IPS-18a (cell line): ENCODE measurements around the gene ACACB.

ENCODE experiments used
- H3K27ac ChIP-seq: one replicate; pipeline ENCODE4 v1.5.1; 2013; ENCODE audit warnings: low read length
- H3K27me3 ChIP-seq: one replicate; pipeline ENCODE4 v1.6.1; 2013; ENCODE audit warnings: mild to moderate bottlenecking, low read length; ENCODE audit not compliant: control insufficient read depth, insufficient read depth
- H3K36me3 ChIP-seq: one replicate; pipeline ENCODE4 v1.6.1; 2013; ENCODE audit warnings: low read depth, low read length; ENCODE audit not compliant: control insufficient read depth
- H3K4me1 ChIP-seq: one replicate; pipeline ENCODE4 v1.6.1; 2013; ENCODE audit warnings: low read depth, low read length; ENCODE audit not compliant: control insufficient read depth
- H3K4me3 ChIP-seq: one replicate; pipeline ENCODE4 v1.5.1; 2013; ENCODE audit warnings: low read length
- H3K9ac ChIP-seq: one replicate; pipeline ENCODE4 v1.6.1; 2013; ENCODE audit warnings: mild to moderate bottlenecking, low read length, moderate library complexity
- H3K9me3 ChIP-seq: one replicate; pipeline ENCODE4 v1.6.1; 2013; ENCODE audit warnings: low read depth, low read length; ENCODE audit not compliant: control insufficient read depth

The ACACB gene

DNA sequence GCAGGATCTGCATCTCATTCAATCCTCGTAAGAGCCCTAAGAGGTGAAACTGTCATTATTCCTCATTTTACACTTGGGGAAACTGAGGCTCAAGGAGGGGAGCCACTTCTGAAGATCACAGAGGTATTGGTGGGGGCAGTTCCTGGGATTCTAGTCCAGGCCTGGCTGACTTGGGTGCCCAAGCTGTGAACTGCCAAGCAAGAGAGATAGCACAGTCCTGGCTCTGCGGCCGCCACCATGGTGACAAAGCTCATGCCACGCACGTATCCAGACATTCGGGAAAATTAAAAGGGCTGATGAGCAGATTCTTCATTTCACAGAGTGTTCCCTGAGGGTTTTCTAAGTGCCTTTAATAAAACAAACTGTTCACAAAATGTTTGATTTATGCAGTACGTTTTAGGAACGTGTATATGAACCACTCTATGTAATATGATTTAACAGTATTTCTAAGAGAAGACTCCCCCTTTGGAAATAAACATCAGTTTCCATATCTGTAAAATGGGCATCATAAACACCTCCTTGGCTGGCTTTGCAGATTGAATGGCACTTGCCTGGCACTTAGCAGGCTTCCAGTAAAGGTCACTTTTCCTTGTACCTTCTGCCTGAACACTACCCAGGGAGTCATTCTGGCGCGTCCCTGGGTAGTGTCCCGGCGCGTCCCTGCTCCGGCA, 84.6 kb downstream of the ACACB start:
- H3K36me3 ChIP-seq = peaks cover 11% of the 10 kb centered on the region
- H3K9ac ChIP-seq = no peak overlapping the region
- no peaks in the 10 kb centered on the region for H3K4me1 ChIP-seq

DNA sequence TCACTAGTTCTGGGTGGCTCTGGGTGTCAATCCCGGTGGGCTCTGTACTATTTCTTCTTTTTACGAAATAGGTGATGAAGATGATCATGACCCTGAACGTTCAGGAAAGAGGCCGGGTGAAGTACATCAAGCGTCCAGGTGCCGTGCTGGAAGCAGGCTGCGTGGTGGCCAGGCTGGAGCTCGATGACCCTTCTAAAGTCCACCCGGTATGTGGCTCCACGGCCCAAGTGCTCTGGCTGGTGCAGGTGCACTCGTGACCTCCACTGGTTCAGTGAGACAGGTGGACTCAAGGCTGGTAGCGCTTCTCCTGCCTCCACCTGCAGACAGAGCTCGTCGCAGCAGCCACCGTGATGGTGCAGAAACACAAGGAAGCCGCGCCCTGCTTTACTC, 85.1 kb downstream of the ACACB start:
- H3K27me3 ChIP-seq = no peaks in the 10 kb centered on the region
- no peak overlapping the region for H3K4me3 ChIP-seq
- no peak overlapping the region for H3K9ac ChIP-seq
- peaks cover 12% of the 10 kb centered on the region for H3K36me3 ChIP-seq
- no peaks in the 10 kb centered on the region for H3K4me1 ChIP-seq
- no peak overlapping the region for H3K27ac ChIP-seq
- H3K9me3 ChIP-seq = no peaks in the 10 kb centered on the region

More for the DNA sequence above, 84.6 kb downstream of the ACACB start:
- no peak overlapping the region for H3K27ac ChIP-seq
- no peaks in the 10 kb centered on the region for H3K9me3 ChIP-seq
- H3K4me3 ChIP-seq = no peak overlapping the region
- no peaks in the 10 kb centered on the region for H3K27me3 ChIP-seq

DNA sequence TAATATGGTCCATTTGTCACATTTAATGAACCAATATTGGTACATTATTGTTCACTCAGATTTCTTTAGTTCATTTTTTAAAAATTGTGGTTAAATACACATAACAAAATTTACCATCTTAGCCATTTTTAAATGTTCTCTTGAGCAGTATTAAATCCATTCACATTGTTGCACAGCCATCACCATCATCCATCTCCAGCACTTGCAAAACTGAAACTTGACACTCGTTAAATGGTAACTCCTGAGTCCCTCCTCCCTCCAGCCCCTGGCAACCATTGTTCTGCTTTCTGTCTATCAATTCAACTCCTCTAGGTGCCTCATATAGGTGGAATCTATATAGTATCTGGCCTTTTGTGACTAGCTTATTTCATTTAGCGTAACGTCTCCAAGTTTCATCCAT, 86.4 kb downstream of the ACACB start:
- H3K4me1 ChIP-seq = no peaks in the 10 kb centered on the region
- H3K27ac ChIP-seq = no peak overlapping the region
- H3K9me3 ChIP-seq = no peaks in the 10 kb centered on the region
- no peaks in the 10 kb centered on the region for H3K27me3 ChIP-seq
- no peak overlapping the region for H3K9ac ChIP-seq
- H3K36me3 ChIP-seq = peaks cover 12% of the 10 kb centered on the region
- no peak overlapping the region for H3K4me3 ChIP-seq

DNA sequence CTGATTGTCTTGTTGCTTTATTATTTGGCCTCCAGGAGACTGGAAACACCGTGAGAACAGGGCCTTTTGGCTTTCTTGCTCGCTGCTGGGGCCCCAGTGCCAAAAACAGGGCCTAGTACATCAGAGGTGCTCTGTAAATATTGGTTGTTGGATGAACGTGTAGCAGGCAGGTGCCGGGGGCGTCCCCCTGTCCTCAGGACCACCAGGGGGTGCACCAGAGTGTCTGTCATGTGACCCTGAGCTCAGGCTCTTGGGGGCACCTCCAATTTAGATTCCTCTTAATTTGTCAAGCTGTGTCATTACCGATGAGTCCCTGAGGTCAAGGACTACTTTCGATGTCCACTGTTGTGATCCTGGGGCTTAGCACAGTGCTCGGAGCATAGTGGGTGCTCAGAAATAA, 87.1 kb downstream of the ACACB start:
- Histone ChIP-seq H3K4me3 (no peak overlapping the region), H3K9ac (no peak overlapping the region), H3K36me3 (peaks cover 12% of the 10 kb centered on the region), H3K9me3 (no peaks in the 10 kb centered on the region), H3K27me3 (no peaks in the 10 kb centered on the region), H3K27ac (no peak overlapping the region), H3K4me1 (no peaks in the 10 kb centered on the region)

DNA sequence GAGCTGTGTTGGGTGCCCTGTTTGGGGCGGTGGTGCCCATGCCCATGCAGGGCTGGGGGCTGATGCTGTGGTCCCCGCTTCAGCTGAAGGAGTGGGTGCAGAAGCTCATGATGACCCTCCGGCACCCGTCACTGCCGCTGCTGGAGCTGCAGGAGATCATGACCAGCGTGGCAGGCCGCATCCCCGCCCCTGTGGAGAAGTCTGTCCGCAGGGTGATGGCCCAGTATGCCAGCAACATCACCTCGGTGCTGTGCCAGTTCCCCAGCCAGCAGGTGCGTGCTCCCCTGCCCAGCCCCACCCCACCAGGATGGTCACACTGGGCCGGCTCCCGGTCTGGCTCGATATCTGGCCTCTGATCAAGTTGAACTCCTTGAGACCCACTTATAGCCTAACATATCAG, 92.7 kb downstream of the ACACB start:
- H3K4me1 ChIP-seq = no peaks in the 10 kb centered on the region
- H3K4me3 ChIP-seq = no peak overlapping the region
- no peak overlapping the region for H3K27ac ChIP-seq
- H3K9ac ChIP-seq = no peak overlapping the region
- H3K36me3 ChIP-seq = peaks cover 8% of the 10 kb centered on the region
- H3K27me3 ChIP-seq = no peaks in the 10 kb centered on the region
- H3K9me3 ChIP-seq = no peaks in the 10 kb centered on the region

DNA sequence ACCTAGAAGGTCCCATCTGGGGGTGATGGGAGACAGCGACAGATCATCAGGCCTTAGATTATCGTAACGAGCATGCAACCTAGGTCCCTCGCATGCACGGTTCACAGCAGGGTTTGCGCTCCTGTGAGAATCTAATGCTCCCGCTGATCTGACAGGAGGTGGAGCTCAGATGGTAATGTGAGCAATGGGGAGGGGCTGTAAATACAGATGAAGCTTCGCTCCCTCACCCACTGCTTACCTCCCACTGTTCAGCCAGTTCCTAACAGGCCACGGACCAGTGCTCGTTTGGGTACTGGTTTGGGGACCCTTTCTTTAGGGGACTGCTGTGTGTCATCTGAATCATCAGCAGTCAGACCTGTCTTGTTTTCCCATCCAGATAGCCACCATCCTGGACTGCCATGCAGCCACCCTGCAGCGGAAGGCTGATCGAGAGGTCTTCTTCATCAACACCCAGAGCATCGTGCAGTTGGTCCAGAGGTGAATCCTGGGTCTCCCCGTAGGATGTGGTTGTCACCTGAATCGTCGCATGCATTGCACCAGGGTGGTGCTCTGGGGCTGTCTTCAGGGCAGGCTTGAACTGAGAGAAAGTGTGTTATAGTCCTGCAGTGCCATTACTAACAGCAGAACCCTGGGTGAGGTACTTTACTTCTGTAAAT, 96.2 kb downstream of the ACACB start:
- peaks cover 3% of the 10 kb centered on the region for H3K36me3 ChIP-seq
- no peaks in the 10 kb centered on the region for H3K27me3 ChIP-seq
- H3K9ac ChIP-seq = no peak overlapping the region
- no peaks in the 10 kb centered on the region for H3K4me1 ChIP-seq
- no peak overlapping the region for H3K4me3 ChIP-seq
- no peaks in the 10 kb centered on the region for H3K9me3 ChIP-seq
- H3K27ac ChIP-seq = no peak overlapping the region

DNA sequence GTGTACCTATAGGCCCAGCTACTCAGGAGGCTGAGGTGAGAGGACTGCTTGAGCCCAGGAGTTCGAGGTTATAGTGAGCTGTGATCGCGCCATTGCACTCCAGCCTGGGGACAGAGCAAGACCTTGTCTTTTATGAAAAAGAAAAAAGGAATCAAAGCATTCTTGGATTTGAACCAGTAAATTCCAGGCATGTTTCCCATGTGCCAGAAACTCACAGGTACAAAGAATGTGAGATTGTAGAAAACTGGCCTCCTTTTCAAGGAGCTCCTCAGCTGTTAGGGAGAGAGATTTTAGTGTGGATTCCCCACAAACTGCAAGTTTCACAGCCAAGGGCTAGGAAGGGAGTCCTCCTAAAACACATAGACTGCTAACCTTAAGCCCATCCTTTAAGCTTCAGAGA, 97.7 kb downstream of the ACACB start:
- no peak overlapping the region for H3K4me3 ChIP-seq
- H3K9ac ChIP-seq = no peak overlapping the region
- no peaks in the 10 kb centered on the region for H3K4me1 ChIP-seq
- H3K27me3 ChIP-seq = no peaks in the 10 kb centered on the region
- H3K9me3 ChIP-seq = no peaks in the 10 kb centered on the region
- H3K36me3 ChIP-seq = peaks cover 4% of the 10 kb centered on the region
- no peak overlapping the region for H3K27ac ChIP-seq

DNA sequence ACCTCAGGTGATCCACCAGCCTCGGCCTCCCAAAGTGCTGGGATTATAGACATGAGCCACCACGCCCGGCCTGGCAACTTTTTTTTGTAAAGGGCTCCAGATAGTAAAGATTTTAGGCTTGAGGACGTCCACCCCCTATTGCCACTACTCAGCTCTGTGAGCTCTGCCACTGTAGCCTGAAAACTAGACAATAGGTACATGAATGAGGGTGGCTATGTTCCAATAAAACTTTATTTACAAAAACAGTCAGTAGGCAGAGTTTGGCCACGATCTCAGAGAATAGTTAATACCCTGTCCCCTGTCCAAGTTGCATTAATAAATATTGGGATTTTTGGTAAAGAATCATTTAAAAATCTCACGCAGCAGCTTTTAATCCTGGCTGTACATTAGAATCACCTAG, 102.6 kb downstream of the ACACB start:
- H3K9me3 ChIP-seq = no peaks in the 10 kb centered on the region
- H3K4me1 ChIP-seq = no peaks in the 10 kb centered on the region
- no peaks in the 10 kb centered on the region for H3K27me3 ChIP-seq
- H3K4me3 ChIP-seq = no peak overlapping the region
- H3K27ac ChIP-seq = no peak overlapping the region
- H3K9ac ChIP-seq = no peak overlapping the region
- peaks cover 9% of the 10 kb centered on the region for H3K36me3 ChIP-seq

DNA sequence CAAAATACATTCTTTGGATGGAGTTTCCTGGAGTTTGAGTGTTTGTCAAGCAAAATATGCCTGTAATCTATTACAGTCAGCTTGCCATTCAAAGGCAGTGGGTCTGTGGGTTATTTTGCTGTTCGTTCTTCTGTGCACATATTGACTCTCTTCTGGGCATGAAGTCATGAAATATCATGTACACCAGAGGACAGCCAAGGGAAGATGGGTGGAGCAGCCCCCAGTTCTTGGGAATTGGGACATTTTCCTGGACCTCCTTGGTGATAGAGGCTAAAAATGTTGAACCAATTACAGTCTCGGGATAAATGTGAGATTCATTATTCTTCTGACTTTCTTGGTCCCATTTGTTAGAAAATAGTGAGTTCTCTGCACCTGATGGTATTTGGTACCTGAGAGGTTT, 103.6 kb downstream of the ACACB start:
- Histone ChIP-seq H3K27ac (no peak overlapping the region), H3K9me3 (no peaks in the 10 kb centered on the region), H3K27me3 (no peaks in the 10 kb centered on the region), H3K4me1 (no peaks in the 10 kb centered on the region), H3K4me3 (no peak overlapping the region), H3K9ac (no peak overlapping the region), H3K36me3 (peaks cover 8% of the 10 kb centered on the region)

DNA sequence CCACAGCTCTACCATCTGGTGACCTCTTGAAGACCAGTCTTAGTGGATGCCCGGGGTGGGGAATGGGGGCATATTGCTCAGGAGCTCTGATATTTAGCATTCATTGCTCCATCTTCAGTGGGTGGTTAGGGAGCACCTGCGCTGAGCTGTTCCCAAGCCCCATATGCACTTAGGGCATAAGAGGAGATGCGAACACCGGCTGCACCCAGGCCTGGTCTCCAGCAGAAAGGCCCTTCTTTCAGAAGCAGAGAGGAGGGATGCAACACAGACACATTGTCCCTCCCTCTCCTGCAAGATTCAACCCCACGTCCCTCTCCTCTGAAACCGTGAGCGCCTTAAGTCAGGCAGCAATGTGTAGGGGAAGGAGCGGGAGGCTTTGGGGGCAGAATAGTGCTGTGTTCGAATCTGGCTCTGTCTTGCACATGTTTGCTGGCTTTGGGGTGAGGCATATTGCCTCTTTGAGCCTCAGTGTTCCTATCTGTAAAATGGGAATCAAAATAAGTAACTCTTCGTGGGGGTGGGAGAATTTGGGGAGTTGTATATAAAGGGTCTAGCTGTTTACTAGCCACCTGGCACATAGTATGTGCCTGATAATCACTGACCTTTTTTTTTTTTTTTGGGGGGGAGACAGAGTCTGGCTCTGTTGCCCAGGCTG, 105.0 kb downstream of the ACACB start:
- Histone ChIP-seq H3K27me3 (no peaks in the 10 kb centered on the region), H3K4me1 (no peaks in the 10 kb centered on the region), H3K9ac (no peak overlapping the region), H3K4me3 (no peak overlapping the region), H3K27ac (no peak overlapping the region), H3K9me3 (no peaks in the 10 kb centered on the region), H3K36me3 (peaks cover 8% of the 10 kb centered on the region)

DNA sequence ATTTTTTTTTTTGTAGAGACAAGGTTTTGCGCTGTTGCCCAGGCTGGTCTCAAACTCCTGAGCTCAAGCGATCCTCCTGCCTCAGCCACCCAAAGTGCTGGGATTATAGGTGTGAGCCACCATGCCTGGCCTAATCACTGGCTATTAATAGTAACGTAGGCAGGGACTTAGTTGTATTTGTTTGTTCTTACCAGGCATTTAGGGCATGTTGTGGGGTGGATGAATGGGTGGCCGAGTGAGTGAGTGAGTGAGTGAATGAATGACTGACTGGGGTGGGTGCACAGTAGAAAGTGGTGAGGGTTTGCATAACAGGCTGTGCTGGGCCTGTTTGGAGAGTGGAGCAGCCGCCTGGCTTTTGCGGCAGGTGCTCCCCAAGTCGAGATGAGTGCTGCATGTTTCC, 105.7 kb downstream of the ACACB start:
- H3K27ac ChIP-seq = no peak overlapping the region
- no peaks in the 10 kb centered on the region for H3K4me1 ChIP-seq
- no peaks in the 10 kb centered on the region for H3K27me3 ChIP-seq
- no peak overlapping the region for H3K4me3 ChIP-seq
- peaks cover 8% of the 10 kb centered on the region for H3K36me3 ChIP-seq
- H3K9me3 ChIP-seq = no peaks in the 10 kb centered on the region
- no peak overlapping the region for H3K9ac ChIP-seq

DNA sequence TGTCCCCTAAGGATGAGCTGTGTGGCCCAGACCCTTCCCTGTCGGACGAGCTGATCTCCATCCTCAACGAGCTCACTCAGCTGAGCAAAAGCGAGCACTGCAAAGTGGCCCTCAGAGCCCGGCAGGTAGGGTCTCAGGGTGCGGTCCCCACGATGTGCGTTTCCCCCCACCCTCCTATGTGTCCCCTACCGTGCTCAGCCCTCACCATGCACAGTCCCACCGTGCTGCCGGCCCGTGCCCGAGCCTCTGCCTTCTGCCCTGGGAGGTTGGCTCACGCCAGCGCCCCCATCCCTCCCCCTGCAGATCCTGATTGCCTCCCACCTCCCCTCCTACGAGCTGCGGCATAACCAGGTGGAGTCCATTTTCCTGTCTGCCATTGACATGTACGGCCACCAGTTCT, 106.1 kb downstream of the ACACB start:
- no peak overlapping the region for H3K9ac ChIP-seq
- H3K9me3 ChIP-seq = no peaks in the 10 kb centered on the region
- no peak overlapping the region for H3K4me3 ChIP-seq
- no peak overlapping the region for H3K27ac ChIP-seq
- H3K27me3 ChIP-seq = no peaks in the 10 kb centered on the region
- H3K4me1 ChIP-seq = no peaks in the 10 kb centered on the region
- peaks cover 8% of the 10 kb centered on the region for H3K36me3 ChIP-seq
